DMS 273 (cell line): ENCODE results near the gene IMMP2L.
"Not testable (repeated sequence)": the region's sequence is repeated elsewhere in the genome, so short reads cannot be mapped to it uniquely, and the experiment has no call there.

ENCODE experiments used
- DNase-seq: peaks from one replicate; lab custom pipeline; 2025; ENCODE audit not compliant: unreplicated experiment; lab: John Stamatoyannopoulos, UW

IMMP2L gene

DNA sequence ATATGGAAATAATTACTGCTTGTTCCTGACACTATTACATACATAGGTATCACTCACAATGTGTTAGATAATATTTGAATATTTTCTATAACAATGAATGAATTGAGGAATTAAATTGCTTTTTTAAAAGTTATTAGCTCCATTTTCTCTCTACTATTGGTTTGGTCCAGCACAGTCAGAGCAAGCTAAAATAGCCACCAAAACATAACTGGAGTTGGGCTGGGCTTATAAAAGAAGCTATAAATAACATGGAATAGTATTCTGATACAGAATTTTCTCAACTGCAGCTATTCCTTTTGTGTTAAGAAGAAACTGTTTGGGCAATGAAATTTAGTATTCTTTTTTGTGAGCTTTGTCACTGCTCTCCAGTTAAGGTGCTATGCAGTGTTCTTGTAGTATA is 614.0 kb downstream of the IMMP2L start:
- no peak for DNase-seq

GRCh38 chr7:110947408-110947807 is 614.9 kb downstream of the IMMP2L start:
- no peak for DNase-seq

DNA sequence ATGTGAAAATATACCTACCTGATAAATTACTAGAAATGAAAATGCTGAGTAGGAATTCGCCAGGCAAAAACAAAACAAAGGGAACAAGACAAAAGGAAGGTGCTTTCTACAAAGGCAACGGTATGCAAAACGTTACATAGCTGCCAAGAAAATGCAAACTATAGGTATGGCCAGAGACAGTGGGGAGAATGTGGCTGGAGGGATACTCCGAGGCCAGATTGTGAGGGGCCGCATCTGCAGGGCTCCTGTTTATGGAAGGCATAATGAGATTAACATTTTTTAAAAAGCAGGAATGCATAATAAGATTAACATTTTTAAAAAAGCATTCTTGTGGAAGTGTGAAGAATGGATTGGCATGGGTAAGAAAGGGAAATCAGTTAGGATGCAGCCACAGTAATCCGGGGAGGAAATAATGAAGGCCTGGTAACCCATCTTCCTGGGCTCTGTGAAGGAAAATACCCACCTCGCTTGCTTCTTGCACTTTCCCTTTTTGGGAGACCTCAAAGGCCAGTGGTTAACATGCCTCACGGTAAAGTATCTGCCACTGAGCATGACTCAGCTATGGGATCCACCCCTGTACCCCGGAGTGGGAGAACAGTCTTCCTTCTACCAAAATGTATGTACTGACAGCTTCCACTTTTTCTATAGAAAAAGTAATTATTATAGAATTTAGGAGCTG is 617.2 kb downstream of the IMMP2L start:
- DNase-seq = no peak

DNA sequence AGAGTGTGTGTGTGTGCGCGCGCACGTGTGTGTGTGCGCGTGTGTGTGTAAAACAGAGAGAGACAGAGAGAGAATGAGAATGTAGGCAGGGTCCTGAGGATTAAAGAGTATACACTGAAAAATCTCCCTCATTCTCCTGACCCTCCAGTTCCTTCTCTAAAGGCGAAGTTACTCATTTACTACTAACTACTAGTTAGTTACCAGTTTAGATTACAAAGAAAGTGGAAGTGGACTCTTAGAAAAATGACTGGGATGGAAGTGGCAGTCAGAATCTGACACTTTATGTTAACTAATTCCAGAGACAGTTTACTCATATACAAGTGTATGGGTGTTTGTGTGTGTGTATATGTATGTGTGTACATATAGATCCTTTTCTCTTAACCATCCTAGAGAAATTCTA is 617.8 kb downstream of the IMMP2L start:
- no peak for DNase-seq

GRCh38 chr7:110943701-110944345 is 618.5 kb downstream of the IMMP2L start:
- peak; percentile 14 for DNase-seq

DNA sequence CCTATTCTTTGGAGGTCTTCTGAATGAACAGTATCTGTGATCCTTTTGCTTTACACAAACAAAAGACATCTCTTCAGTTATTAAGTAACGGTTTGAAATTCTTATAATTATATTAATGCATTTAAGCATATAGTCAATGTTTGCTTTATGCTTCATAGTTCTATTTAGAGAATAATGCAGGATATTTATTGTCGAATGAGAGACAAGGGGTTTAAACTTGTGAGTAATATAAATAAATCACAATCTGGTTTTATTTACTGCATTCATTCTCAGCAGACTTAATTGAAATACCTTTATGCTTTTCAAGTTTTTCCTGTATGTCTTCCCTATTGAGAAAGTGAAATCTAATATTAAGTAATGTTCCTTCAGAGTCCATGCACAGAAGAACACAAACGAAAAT is 620.9 kb downstream of the IMMP2L start:
- DNase-seq = no peak

GRCh38 chr7:110940756-110941155 is 621.5 kb downstream of the IMMP2L start:
- DNase-seq = no peak

DNA sequence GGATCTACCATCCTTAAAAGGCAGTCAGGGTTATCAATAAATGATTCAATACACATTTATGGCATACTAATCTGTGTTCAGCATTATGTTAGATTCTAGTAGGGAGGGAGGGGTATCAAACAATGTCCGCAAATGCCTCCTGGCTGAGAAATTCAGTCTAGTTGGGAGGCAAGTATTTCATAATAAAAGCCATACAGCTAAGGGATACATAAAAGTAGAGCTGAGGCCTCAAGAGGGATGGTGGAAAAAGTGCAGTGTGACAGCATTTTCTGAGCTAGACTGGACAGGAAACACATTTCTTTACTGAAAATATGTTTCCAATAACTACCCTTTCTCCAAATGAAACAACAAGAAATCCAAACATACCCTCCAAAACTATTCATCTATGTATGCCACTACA is 624.1 kb downstream of the IMMP2L start:
- DNase-seq = no peak

- DNase-seq = not testable (repeated sequence)
Measured at GRCh38 chr7:110936665-110937064, 625.6 kb downstream of the IMMP2L start.

DNA sequence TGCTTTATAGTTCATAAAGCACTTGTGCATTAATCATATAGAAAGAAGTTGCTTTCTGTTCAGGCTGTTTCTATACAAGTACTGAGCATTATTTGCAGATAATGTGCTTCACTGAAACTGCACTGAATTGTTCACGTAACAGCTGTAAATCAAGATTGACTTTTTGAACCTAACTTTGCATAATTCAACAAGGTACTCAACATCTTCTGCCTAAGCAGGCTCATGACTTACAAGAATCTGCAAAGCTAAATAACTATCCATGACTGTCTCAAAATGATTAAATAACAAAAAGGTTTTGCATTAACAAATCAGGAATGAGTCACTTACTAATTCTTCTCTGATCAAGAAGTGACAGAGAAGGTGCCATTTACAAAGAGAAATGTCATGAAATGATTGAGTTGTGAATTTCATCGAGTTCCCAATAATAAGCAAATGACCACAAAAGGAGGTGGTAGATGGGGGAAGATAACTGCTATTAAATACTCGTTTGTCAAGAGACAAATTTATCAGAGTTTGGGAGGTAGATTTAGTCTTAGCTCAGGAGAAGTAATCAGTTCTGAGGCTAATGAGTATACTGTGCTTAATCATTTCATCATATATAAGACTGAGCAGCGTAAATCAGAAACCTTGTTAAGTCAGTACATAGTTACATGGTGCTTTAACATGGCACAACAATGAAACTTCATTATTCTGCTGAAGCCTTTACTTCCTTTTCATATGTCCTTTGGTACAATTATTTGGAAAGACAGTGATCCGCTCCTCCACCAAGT is 632.6 kb downstream of the IMMP2L start:
- DNase-seq = no peak

DNA sequence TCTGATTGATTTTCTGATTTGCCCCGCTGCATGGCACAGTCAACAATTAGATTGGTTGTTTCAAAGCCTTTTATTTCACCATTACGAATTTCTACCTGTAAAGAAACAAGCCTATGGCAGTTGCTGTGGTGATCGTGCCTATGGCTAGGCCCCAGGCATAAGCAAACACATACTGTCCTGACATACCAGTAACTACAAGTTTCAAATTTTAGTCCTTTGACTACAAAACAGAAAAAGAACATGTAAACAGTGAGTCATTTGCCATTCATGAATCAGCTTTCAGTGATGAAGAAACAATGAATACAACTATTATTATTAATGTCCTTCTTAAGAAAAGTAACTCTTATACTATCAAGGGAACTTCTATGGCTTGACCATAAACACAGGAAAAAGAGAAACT is 639.4 kb downstream of the IMMP2L start:
- DNase-seq = no peak

- DNase-seq = no peak
Measured at GRCh38 chr7:110921595-110922151, 640.6 kb downstream of the IMMP2L start.

DNA sequence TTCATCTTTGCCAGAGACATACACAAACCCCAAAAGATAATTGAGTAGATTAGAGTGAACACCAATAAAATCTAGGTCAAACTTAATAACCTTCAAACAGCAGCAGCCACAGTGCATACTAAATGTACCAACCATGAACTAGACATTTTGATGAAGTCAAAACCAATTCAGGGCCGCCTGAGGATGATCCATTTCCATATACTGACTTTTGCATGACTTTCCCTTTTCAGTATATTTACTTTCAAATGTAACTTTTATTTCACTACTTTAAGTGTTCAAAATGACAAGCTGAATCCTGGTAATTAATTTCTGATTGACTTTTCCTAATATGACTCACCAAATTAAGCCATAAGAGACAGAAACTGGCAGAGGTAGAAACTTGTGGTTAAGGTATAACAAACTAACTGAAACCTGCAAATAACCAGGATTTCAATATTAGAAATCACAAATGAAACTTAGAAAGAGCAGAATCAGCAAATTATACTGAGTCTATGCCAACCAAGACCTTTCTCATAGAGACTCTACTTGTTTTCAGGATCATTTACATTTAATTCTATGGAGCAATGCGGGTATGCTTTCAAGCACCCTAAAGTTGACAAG is 643.2 kb downstream of the IMMP2L start:
- no peak for DNase-seq

DNA sequence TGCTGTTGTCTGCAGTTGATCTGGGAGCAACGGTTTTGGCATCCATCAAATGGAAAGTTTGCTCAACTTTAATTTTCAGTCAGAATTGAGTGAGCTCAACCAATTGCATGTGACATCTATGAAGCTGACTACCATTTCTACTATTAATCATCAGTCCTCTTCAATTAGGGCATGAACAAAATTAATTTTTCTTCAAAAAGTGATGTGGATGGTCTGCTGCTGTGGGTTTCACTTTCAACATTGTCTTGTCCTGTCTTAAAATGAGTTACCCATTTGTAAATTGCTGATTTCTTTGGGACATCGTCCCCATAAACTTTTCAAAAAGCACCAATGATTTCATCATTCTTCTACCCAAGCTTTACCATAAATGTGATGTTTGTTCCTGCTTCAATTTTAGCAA is 648.0 kb downstream of the IMMP2L start:
- no peak for DNase-seq

DNA sequence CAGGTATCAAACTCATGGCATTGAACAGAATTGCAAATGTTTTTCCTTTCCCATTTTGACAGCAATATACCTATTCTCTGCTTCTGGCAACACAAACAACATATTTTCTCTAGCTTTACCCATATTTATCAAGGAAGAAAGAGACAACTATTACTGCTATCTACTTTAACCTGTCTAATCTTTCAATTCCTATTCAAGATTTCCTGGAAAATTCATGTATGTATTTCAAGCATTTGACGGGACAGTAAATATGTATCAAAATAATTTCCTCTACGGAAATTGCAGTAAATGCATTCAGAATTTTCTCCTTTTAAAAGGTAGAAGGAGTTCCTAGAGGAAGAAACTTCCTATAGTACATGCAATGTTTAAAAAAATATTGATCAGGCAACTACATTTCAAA is 650.7 kb downstream of the IMMP2L start:
- DNase-seq = no peak

DNA sequence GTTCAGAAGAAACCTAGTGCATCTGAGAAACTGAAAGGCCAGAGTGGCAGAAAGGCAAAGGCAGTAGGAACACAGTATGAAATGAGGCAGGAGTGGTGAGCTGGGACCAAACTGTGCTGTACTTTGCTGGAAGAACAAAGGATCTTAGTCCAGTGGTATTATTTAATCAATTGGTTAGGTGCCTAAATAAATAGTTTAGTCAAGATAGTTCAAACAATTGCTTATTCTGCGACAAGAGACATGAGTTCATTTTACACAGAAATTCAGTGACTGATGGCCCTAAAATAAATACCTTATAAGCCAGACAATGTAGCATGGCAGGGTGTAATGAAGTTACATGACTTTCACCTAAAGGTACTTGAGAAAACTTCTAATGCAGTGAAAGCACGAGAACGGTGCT is 653.2 kb downstream of the IMMP2L start:
- no peak for DNase-seq

DNA sequence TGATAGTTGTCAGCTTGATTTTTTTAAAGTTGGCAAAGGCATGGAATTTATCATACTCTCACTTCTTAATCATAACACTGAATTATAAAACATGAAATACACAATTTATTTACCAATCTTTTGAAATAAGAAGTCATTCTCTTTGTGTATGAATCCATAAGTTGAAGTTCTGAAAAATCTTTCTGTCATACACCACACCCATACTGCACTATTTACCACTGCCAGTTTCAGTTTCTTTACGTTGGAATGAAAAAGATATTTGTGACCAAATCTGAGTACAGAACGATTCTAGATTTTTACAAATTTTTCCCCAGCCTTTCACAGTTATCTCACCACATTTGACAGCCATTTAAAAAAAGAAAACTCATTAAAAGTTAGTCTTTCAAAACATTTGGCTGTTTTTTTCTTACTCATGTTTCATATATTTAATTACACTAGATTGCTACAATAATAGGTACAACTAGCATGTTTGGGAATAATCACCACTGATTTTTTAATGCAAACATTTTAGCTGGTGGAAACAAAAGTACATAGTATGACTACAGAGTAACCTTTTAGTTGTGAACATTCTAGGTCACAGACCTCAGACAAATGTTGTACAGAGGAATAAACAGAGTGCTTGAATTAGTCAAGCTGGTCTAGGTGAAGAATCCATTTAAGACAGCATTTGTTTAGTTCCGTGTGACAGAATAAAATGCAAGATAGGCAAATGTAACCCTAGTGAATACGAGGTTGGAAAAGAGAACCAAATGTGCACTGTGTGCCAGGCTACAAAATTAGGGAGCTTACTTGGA is 656.3 kb downstream of the IMMP2L start:
- no peak for DNase-seq

DNA sequence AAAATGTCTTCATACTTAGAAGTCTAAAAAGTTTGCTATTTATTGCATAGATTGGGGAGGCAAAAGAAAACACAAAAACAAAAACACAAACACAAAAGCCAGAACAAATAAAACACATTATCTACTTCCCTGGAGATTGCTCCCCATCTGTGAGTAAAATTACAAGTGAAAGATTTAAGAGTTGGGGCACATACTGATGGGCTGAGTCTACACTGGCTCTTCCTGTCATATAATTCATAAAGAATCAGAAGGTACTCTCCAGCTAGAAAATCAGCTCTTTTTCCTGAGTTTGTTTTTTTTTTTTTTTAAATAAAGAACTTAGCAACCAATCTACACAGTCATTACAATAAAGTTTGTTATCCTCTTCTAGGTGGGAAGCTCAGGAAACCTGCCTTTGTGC is 663.8 kb downstream of the IMMP2L start:
- DNase-seq = no peak

DNA sequence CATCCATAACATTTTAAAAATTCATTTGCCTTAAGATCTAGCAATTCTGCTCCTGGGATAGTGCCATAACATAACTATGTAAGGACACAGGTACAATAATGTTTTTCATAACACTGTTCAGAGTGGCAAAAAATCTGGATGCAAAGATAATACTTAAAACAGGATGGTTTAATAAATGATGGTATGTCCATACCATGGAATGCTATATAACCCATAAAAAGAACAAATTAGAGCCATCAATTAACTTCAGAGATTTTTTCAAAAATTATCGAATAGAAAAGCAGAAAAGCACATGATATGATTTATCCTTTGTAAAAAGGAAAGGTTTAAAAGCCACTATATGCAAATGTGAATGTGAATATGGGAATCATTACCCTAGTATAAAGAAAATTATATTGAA is 664.8 kb downstream of the IMMP2L start:
- DNase-seq = no peak

- no peak for DNase-seq
Measured at GRCh38 chr7:110894111-110894510, 668.2 kb downstream of the IMMP2L start.

DNA sequence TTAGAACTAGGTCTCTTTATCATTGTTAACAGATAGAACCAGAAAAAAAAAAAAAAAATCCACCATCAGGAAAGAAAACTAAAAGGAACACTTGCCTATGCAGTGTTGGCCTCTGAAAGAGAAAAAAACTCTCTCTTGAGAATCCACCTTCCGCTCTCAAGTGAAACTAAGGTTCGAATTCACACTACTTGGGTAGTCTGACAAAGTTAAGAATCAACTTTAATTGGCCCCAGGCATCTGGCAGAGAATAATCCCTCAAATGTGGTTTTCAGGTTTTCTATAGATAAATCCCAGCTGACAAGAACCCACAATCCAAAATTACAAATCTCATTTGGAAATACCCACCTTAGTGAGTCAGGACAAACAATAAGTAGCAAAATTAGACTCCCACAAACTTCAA is 671.1 kb downstream of the IMMP2L start:
- DNase-seq = no peak
